ENCODE measurements around the gene SLC30A3. TPM values are rescaled to one million over a fixed set of nuclear protein-coding genes. Genes with fewer than 3 reads are reported as not detected.

Gene SLC30A3
- total and polyA plus RNA-seq, 2 of the 13 experiments (the other 11 are each of a cell fraction or from before 2014, with no cell fraction given), result 0.38 to 0.79 TPM

- TF ChIP-seq CREBL2 (CRISPR knock-in tag; IDR thresholded peaks at IDR 0.05; ENCODE audit: borderline replicate concordance) (peak; percentile 87; the same call in 1 of the 2 replicates), ZNF101 (CRISPR knock-in tag; IDR thresholded peaks at IDR 0.05; ENCODE audit: borderline replicate concordance, low read depth) (no peak), ZFP36L1 (CRISPR knock-in tag; IDR thresholded peaks at IDR 0.05) (no peak), KLF9 (CRISPR knock-in tag; IDR thresholded peaks at IDR 0.05; ENCODE audit: low read depth) (no peak), ZNF747 (CRISPR knock-in tag; IDR thresholded peaks at IDR 0.05; ENCODE audit: borderline replicate concordance) (peak; percentile 67; the same call in 1 of the 2 replicates), MAZ (IDR thresholded peaks at IDR 0.05; ENCODE audit: borderline replicate concordance, low read depth, low read length) (no peak), MAZ (CRISPR knock-in tag; IDR thresholded peaks at IDR 0.05; ENCODE audit: low read depth) (peak; percentile 91), SP2 (CRISPR knock-in tag; IDR thresholded peaks at IDR 0.05) (no peak), NR2F1 (CRISPR knock-in tag; IDR thresholded peaks at IDR 0.05) (no peak), ZMAT5 (CRISPR knock-in tag; IDR thresholded peaks at IDR 0.05; ENCODE audit: borderline replicate concordance, low read depth) (no peak), AGO2 (optimal IDR thresholded peaks at IDR 0.05; ENCODE audit: low read depth, low read length) (no peak), ZC3H4 (CRISPR knock-in tag; IDR thresholded peaks at IDR 0.05; ENCODE audit: borderline replicate concordance) (0 out of 2 replicates have a peak, but pooled peaks have one; percentile 62), PCBP1 (IDR thresholded peaks at IDR 0.05; ENCODE audit: borderline replicate concordance, low read depth, low read length) (no peak), HIVEP1 (CRISPR knock-in tag; IDR thresholded peaks at IDR 0.05) (peak; percentile 93), POGK (CRISPR knock-in tag; conservative IDR thresholded peaks at IDR 0.05) (peak; percentile 83; the same call in 1 of the 2 replicates), EEA1 (CRISPR knock-in tag; IDR thresholded peaks at IDR 0.05; ENCODE audit: borderline replicate concordance) (no peak), ZNF30 (CRISPR knock-in tag; IDR thresholded peaks at IDR 0.05) (0 out of 2 replicates have a peak, but pooled peaks have one; percentile 51)
- TF ChIP-seq, protein P1, sequence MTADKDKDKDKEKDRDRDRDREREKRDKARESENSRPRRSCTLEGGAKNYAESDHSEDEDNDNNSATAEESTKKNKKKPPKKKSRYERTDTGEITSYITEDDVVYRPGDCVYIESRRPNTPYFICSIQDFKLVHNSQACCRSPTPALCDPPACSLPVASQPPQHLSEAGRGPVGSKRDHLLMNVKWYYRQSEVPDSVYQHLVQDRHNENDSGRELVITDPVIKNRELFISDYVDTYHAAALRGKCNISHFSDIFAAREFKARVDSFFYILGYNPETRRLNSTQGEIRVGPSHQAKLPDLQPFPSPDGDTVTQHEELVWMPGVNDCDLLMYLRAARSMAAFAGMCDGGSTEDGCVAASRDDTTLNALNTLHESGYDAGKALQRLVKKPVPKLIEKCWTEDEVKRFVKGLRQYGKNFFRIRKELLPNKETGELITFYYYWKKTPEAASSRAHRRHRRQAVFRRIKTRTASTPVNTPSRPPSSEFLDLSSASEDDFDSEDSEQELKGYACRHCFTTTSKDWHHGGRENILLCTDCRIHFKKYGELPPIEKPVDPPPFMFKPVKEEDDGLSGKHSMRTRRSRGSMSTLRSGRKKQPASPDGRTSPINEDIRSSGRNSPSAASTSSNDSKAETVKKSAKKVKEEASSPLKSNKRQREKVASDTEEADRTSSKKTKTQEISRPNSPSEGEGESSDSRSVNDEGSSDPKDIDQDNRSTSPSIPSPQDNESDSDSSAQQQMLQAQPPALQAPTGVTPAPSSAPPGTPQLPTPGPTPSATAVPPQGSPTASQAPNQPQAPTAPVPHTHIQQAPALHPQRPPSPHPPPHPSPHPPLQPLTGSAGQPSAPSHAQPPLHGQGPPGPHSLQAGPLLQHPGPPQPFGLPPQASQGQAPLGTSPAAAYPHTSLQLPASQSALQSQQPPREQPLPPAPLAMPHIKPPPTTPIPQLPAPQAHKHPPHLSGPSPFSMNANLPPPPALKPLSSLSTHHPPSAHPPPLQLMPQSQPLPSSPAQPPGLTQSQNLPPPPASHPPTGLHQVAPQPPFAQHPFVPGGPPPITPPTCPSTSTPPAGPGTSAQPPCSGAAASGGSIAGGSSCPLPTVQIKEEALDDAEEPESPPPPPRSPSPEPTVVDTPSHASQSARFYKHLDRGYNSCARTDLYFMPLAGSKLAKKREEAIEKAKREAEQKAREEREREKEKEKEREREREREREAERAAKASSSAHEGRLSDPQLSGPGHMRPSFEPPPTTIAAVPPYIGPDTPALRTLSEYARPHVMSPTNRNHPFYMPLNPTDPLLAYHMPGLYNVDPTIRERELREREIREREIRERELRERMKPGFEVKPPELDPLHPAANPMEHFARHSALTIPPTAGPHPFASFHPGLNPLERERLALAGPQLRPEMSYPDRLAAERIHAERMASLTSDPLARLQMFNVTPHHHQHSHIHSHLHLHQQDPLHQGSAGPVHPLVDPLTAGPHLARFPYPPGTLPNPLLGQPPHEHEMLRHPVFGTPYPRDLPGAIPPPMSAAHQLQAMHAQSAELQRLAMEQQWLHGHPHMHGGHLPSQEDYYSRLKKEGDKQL (CRISPR knock-in tag; IDR thresholded peaks at IDR 0.05; ENCODE audit: low read depth), result no peak
- TF ChIP-seq, protein P2, sequence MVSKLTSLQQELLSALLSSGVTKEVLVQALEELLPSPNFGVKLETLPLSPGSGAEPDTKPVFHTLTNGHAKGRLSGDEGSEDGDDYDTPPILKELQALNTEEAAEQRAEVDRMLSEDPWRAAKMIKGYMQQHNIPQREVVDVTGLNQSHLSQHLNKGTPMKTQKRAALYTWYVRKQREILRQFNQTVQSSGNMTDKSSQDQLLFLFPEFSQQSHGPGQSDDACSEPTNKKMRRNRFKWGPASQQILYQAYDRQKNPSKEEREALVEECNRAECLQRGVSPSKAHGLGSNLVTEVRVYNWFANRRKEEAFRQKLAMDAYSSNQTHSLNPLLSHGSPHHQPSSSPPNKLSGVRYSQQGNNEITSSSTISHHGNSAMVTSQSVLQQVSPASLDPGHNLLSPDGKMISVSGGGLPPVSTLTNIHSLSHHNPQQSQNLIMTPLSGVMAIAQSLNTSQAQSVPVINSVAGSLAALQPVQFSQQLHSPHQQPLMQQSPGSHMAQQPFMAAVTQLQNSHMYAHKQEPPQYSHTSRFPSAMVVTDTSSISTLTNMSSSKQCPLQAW (CRISPR knock-in tag; IDR thresholded peaks at IDR 0.05), result peak; percentile 65; the same call in 1 of the 2 replicates
Observed at GRCh38 chr2:27264753-27265535, 2.1 kb upstream of the SLC30A3 start (continued).
